ENCODE measurements around the gene ZNF718.
"Not testable (repeated sequence)": the region's sequence is repeated elsewhere in the genome, so short reads cannot be mapped to it uniquely, and the experiment has no call there.

The ZNF718 gene

GRCh38 chr4:161496-162284 is 37.4 kb downstream of the ZNF718 start:
- DNase-seq (ENCODE audit: low read depth in 2 of 2), result no peak

GRCh38 chr4:169640-170039 is 45.3 kb downstream of the ZNF718 start:
- not testable (repeated sequence) for DNase-seq (ENCODE audit: low read depth in 2 of 2)

GRCh38 chr4:171318-171717 is 47.0 kb downstream of the ZNF718 start:
- not testable (repeated sequence) for DNase-seq (ENCODE audit: low read depth in 2 of 2)

GRCh38 chr4:173666-174314 is 49.5 kb downstream of the ZNF718 start:
- DNase-seq (ENCODE audit: low read depth in 2 of 2), result no peak

DNA sequence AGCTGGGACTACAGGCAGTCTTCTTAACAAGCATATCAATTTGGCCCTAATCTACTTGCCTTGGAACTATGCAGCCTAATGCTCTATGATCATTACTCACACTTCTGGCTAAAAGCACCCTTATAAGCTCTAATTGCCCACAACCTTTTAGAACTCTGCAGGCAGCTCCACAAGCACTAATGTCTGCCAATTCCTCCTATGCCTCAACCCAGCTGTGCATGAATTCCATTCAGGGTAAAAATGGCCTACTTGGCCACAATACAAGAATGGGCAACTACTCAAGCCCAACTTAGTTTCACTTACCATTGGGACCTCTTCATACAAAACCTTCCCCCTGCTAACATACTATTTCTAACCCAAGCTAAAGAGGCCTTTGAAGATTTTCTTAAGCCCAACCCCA is 51.7 kb downstream of the ZNF718 start:
- no peak for DNase-seq (ENCODE audit: low read depth in 2 of 2)

GRCh38 chr4:176995-177394 is 52.7 kb downstream of the ZNF718 start:
- DNase-seq (ENCODE audit: low read depth in 2 of 2), result no peak

DNA sequence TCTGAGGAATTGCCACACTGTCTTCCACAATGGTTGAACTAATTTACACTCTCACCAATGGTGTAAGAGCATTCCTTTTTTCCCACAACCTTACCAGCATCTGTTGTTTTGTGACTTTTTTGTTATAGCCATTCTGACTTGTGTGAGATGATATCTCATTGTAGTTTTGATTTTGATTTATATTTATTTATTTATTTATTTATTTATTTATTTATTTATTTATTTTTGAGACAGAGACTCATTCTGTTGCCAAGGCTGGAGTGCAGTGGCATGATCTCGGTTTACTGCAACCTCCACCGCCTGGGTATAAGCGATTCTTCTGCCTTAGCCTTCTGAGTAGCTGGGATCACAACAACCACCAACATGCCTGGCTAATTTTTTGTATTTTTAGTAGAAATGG is 57.9 kb downstream of the ZNF718 start:
- not testable (repeated sequence) for DNase-seq (ENCODE audit: low read depth in 2 of 2)

DNA sequence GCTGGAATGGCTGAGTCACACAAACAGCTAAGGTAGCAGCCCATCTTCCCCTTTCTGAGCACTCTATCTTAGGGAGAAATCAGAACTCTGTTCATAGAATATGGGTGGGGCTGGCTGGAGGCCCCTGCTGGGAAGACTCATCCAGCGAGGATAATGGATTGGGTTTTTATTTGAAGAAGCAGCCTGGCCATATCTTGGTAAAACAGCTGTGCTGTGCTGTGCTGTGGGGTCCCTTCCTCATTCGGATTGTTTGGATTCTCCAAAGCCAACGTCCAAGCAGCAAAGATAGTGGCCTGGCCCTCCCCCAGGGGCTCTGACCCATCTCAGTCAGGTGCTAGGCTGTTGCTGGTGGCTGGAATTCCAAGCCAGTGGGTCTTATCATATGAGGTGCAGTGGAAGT is 63.8 kb downstream of the ZNF718 start:
- DNase-seq (ENCODE audit: low read depth in 2 of 2), result no peak

GRCh38 chr4:195159-195558 is 70.9 kb downstream of the ZNF718 start:
- not testable (repeated sequence) for DNase-seq (ENCODE audit: low read depth in 2 of 2)

DNA sequence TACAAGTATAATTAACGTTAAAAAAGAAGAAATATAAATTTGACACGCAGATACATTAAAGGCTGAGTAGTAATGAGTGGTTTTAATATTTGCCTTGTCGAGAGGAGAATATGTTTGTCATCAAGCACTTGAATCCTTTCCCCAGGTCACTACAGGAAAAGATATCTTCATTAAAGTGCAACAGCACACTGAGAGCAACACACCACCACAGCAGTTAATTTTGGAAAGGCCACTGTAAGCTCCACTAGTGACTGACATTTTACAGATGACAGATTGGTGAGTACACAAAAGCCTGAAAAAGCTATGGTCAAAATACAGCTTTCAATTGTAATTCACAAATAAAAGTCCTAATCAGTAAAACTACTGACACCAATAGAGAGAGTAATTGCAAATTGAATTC is 76.6 kb downstream of the ZNF718 start:
- DNase-seq (ENCODE audit: low read depth in 2 of 2), result no peak

DNA sequence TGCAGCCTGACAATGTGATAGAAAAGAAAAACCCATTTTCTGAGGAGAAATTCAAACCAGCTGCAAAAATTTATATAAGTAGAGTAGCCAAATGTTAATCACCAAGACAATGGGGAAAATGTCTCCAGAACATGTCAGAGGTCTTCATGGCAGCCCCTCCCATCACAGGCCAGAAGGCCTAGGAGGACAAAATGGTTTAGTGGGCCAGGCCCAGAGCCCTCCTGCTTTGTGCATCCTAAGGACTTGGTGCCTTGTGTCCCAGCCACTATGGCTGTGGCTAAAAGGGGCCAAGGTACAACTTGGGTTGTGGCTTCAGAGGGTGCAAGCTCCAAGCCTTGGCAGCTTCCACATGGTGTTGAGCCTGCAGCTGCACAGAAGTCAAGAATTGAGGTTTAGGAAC is 78.5 kb downstream of the ZNF718 start:
- DNase-seq (ENCODE audit: low read depth in 2 of 2), result not testable (repeated sequence)

GRCh38 chr4:205097-205756 is 80.9 kb downstream of the ZNF718 start:
- DNase-seq (ENCODE audit: low read depth in 2 of 2), result no peak

DNA sequence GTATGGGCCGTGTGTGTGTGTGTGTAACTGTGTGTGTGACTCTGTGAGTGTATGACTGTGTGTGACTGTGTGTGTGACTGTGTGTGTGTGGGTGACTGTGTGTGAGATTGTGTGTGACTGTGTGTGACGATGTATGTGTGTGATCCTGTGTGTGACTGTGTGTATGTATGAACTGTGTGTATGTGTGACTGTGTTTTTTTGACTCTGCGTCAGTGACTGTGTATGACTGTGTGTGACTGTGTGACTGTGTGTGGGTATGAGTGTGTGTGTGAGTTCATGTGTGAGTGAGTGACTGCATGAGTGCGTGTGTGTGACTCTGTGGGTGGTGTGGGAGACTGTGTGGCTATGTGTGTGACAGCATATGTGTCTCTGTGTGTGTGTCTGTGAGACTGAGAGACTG is 81.8 kb downstream of the ZNF718 start:
- DNase-seq (ENCODE audit: low read depth in 2 of 2), result no peak

DNA sequence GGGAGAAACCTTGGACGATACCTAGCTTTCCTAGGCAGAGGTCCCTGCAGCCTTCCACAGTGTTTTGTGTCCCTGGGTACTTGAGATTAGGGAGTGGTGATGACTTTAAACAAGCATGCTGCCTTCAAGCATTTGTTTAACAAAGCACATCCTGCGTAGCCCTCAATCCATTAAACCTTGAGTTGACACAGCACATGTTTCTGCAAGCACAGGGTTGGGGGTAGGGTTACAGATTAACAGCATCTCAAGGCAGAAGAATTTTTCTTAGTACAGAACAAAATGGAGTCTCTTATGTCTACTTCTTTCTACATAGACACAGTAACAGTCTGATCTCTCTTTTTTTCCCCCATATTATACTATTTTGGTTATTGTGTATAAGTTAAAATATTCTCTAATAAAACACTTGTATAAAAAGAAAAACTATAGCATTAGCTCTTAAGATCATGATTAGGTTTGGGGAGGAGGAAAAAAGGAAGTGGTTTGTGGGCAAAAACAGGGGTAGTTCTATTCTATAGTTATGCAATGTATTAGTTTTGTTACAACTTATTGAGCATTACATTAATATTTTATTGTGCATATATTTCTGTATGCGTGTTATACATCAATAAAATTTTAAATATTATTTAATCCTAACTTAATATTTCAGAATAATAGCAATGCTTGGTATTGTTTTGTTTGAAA is 84.3 kb downstream of the ZNF718 start:
- DNase-seq (ENCODE audit: low read depth in 2 of 2), result not testable (repeated sequence)

DNA sequence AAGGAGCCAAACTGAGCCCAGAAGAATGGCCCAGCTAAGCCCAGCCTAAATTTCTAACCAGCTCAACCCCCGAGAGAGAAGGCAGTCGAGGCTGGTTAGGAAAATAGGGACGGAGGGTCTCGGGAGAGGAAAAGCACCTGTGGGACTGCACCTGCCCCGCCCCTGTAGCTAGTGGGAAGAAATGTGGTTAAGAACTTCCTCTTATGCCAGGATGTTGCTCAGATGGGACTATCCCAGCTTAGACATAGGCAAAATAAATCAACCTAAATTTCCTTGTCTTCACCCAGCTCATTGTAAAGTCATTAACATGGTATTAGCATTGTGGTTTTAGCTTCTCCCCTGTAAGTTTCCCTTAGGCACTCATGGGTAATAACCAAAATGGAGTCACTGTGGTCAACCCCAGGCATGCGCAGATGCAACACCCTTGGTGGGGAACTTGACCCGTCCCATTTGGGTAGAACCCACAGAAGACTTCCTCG is 86.8 kb downstream of the ZNF718 start:
- DNase-seq (ENCODE audit: low read depth in 2 of 2), result no peak

DNA sequence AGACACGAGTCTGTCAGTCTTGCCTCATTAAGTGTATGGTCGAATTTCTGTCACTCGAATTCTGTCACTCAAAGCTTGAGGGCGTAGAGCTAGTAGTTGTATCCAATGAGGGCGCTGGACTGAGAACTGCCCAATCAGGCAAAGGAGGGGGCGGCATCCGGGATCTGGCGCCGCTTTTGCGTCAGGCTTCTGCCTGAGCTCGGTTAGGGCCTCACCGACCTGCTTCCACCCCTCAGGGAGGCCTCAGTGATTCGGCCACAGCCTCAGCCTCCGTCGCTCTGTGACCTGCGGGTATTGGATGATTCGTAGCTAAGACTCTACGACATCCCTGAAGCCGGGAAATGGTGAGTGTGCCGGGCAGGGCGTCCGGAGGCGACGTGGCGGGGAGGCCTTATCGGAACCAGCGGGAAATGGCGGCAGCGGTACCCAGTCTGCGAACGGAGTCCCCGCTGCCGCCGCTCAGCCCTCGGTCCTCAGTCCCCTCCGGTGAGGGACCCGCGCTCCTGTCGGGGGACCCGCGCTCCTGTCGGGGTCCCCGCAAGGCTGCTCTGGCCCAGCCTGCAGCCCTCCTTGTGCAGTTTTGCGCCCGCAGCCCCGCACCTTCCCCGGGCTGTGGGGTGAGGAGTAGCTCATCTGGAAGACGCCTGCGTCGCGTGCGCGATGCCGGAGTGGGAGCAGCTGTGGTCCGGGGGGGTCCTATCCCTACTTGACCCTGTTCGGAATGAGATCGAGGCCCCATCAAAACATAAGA is 88.3 kb downstream of the ZNF718 start:
- no peak for DNase-seq (ENCODE audit: low read depth in 2 of 2)

DNA sequence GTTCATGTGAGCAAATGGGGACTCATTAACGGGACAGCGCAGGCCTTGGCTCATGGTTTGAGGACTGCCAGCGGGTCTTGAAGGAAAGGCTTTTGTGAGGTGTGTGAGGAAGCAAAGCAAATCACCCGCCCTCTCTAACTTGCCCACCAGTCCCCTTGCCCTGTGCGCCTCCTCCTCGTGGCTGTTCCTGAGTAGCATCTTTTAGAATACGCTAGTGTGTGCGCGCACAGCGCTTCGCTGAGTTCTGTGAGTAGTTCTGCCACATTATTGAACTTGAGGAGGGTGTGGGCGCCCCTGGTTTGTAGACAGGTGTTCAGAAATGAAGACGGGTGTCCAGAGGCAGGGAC is 88.9 kb downstream of the ZNF718 start:
- DNase-seq (ENCODE audit: low read depth in 2 of 2), result not testable (repeated sequence)

Measured in stimulated activated CD4-positive, alpha-beta T cell treated with anti-CD3 and anti-CD28 coated beads, Interleukin-4, amount 100 ng/mL, for 48 hours (primary cell).